IMR-90 (cell line): Measurements from ENCODE around the gene RAPSN. TPM values are rescaled to one million over a fixed set of nuclear protein-coding genes. Genes with fewer than 3 reads are reported as not detected.
A peak's percentile ranks its signal among the peaks of the same experiment; 100 is the strongest.

Experiments
- ATAC-seq: fragments of 200-7000 bp; cut with Tn5 transposase; 2 replicates; pipeline ENCODE4 v1.9.1; 2020; ENCODE audit warnings: low read depth, mild to moderate bottlenecking, moderate library complexity
- BruUV-seq: library from RNA; stranded (reverse); fragments of 400-500 nt; replicated peaks from 2 replicates; lab custom pipeline; 2021; lab: Mats Ljungman, UMichigan
- CTCF ChIA-PET: fragments of 300-600 bp; formaldehyde crosslinking; extraction: SDS; loops from one replicate; lab custom pipeline; 2021; ENCODE audit warnings: antibody characterized with exemption; lab: Yijun Ruan, JAX
- POLR2A ChIA-PET: fragments of 300-600 bp; sonication (Branson Sonifier 250); formaldehyde crosslinking; loops from one replicate; lab custom pipeline; 2022; ENCODE audit warnings: antibody characterized with exemption; ENCODE audit not compliant: unreplicated experiment; lab: Charles Lee
- DNase-seq: peaks from one replicate; pipeline ENCODE4 v3.0.0; 2013
- H2AFZ ChIP-seq: replicated peaks from 2 replicates; pipeline ENCODE3; 2013; ENCODE audit warnings: low read length, mild to moderate bottlenecking; ENCODE audit not compliant: poor library complexity
- H2AK5ac ChIP-seq: 2 replicates; pipeline ENCODE4 v1.6.1; 2013; ENCODE audit warnings: low read depth, low read length, inconsistent platforms
- H2AK9ac ChIP-seq: replicated peaks from 2 replicates; pipeline ENCODE3; 2013; ENCODE audit warnings: mild to moderate bottlenecking, low read depth, low read length, moderate library complexity; ENCODE audit not compliant: poor library complexity
- H2BK120ac ChIP-seq: 2 replicates; pipeline ENCODE4 v1.6.1; 2013; ENCODE audit warnings: low read depth, low read length, inconsistent platforms
- H2BK15ac ChIP-seq: 3 replicates; pipeline ENCODE4 v1.6.1; 2013; ENCODE audit warnings: low read depth, low read length, inconsistent platforms
- H2BK20ac ChIP-seq: 2 replicates; pipeline ENCODE4 v1.6.1; 2013; ENCODE audit warnings: low read depth, mild to moderate bottlenecking, inconsistent platforms, low read length, moderate library complexity
- H2BK5ac ChIP-seq: 2 replicates; pipeline ENCODE4 v1.6.1; 2013; ENCODE audit warnings: mild to moderate bottlenecking, low read depth, low read length, inconsistent platforms; ENCODE audit not compliant: poor library complexity, severe bottlenecking
- H3K14ac ChIP-seq: replicated peaks from 2 replicates; pipeline ENCODE4 v1.6.1; 2013; ENCODE audit warnings: low read depth, low read length, inconsistent platforms
- H3K18ac ChIP-seq: 2 replicates; pipeline ENCODE4 v1.6.1; 2013; ENCODE audit warnings: low read depth, low read length, control low read depth
- H3K23ac ChIP-seq: 2 replicates; pipeline ENCODE4 v1.6.1; 2013; ENCODE audit warnings: low read depth, low read length, inconsistent platforms
- H3K27ac ChIP-seq: 2 replicates; pipeline ENCODE4 v1.5.1; 2013; ENCODE audit warnings: mild to moderate bottlenecking, control low read depth, low read length; ENCODE audit not compliant: insufficient read depth
- H3K27me3 ChIP-seq: 2 replicates; pipeline ENCODE4 v1.6.1; 2013; ENCODE audit warnings: low read length; ENCODE audit not compliant: control insufficient read depth, insufficient read depth
- H3K36me3 ChIP-seq: 2 replicates; pipeline ENCODE4 v1.6.1; 2013; ENCODE audit warnings: low read length, mixed read lengths; ENCODE audit not compliant: control insufficient read depth, insufficient read depth
- H3K4ac ChIP-seq: 2 replicates; pipeline ENCODE4 v1.6.1; 2013; ENCODE audit warnings: low read depth, low read length, inconsistent platforms
- H3K4me1 ChIP-seq: 2 replicates; pipeline ENCODE4 v1.6.1; 2013; ENCODE audit warnings: low read length, mixed read lengths; ENCODE audit not compliant: control insufficient read depth, insufficient read depth
- H3K4me2 ChIP-seq: 2 replicates; pipeline ENCODE4 v1.6.1; 2013; ENCODE audit warnings: low read depth, mild to moderate bottlenecking, control low read depth, low read length, moderate library complexity
- H3K4me3 ChIP-seq: 2 replicates; pipeline ENCODE4 v1.5.1; 2013; ENCODE audit warnings: low read depth, mild to moderate bottlenecking, control low read depth, low read length, moderate library complexity; ENCODE audit not compliant: insufficient read depth
- H3K56ac ChIP-seq: 2 replicates; pipeline ENCODE4 v1.6.1; 2013; ENCODE audit warnings: low read length, inconsistent platforms; ENCODE audit not compliant: insufficient read depth; ENCODE audit errors: extremely low read depth
- H3K79me1 ChIP-seq, 2 experiments: 2 replicates each; pipeline ENCODE4 v1.6.1; 2013; ENCODE audit warnings: low read length in 2 of 2, inconsistent platforms in 1 of 2, low read depth in 1 of 2
- H3K9ac ChIP-seq: 2 replicates; pipeline ENCODE4 v1.6.1; 2013; ENCODE audit warnings: low read depth, low read length, control low read depth
- H3K9me1 ChIP-seq: 2 replicates; pipeline ENCODE4 v1.6.1; 2013; ENCODE audit warnings: low read length, inconsistent platforms; ENCODE audit not compliant: insufficient read depth
- H3K9me3 ChIP-seq: 2 replicates; pipeline ENCODE4 v1.6.1; 2013; ENCODE audit warnings: low read length; ENCODE audit not compliant: control insufficient read depth, insufficient read depth
- H4K20me1 ChIP-seq: 2 replicates; pipeline ENCODE4 v1.6.1; 2013; ENCODE audit warnings: low read length, inconsistent platforms; ENCODE audit not compliant: insufficient read depth
- H4K5ac ChIP-seq: 2 replicates; pipeline ENCODE4 v1.6.1; 2013; ENCODE audit warnings: mild to moderate bottlenecking, low read depth, low read length, control low read depth
- H4K8ac ChIP-seq, 2 experiments: 2 replicates each; pipeline ENCODE4 v1.6.1; 2013; ENCODE audit warnings: low read depth in 2 of 2, low read length in 2 of 2, control low read depth in 1 of 2, inconsistent platforms in 1 of 2
- H4K91ac ChIP-seq: 2 replicates; pipeline ENCODE4 v1.6.1; 2013; ENCODE audit warnings: low read depth, low read length, inconsistent platforms; ENCODE audit not compliant: insufficient read depth
- BHLHE40 ChIP-seq: fragments of 150-350 bp; IDR thresholded peaks from 2 replicates; pipeline ENCODE4 v1.6.1; 2016; ENCODE audit warnings: mild to moderate bottlenecking, low read depth, low read length
- CEBPB ChIP-seq: IDR thresholded peaks from 2 replicates; pipeline ENCODE4 v1.6.1; 2012; ENCODE audit warnings: low read depth, low read length, improper control_type of control experiment
- POLR2A ChIP-seq: IDR thresholded peaks from 2 replicates; pipeline ENCODE4 v1.6.1; 2012; ENCODE audit warnings: mild to moderate bottlenecking, low read depth, low read length
- WGBS, 2 experiments: methylation state at CpG; one replicate each; pipeline versions ENCODE4 v1.1.5 to v1.1.7; 2013; ENCODE audit warnings: missing lambda C conversion rate in 2 of 2; ENCODE audit not compliant: insufficient read length in 1 of 2; ENCODE audit errors: extremely low coverage in 2 of 2; 5-methylcytosine and 5-hydroxymethylcytosine counted together
- dilution Hi-C: fragments of 300-500 bp; cut with HindIII; formaldehyde crosslinking; loops from one replicate; pipeline ENCODE4 v1.14.3; 2018; ENCODE audit warnings: low sequenced_read_pairs; ENCODE audit not compliant: unreplicated experiment
- in situ Hi-C: fragments of 300-500 bp; cut with MboI; formaldehyde crosslinking; loops from 3 replicates; pipeline ENCODE4 v1.14.3; 2019; ENCODE audit warnings: low sequenced_read_pairs, inconsistent platforms, mixed read lengths
- intact Hi-C: fragments of 100-400 bp; cut with micrococcal nuclease; formaldehyde crosslinking; loops from 2 replicates; pipeline ENCODE4 v1.10.0; 2022
- polyA plus RNA-seq, 3 experiments: library from polyadenylated mRNA; depleted of rRNA; stranded (reverse); fragments of >200 nt; gene quantifications; 2 replicates each; pipeline ENCODE4 v1.2.3, GENCODE V29; 2012; ENCODE audit warnings: low replicate concordance in 1 of 3
- total RNA-seq: library from RNA; depleted of rRNA; stranded (reverse); fragments of >200 nt; gene quantifications from 2 replicates; pipeline ENCODE4 v1.2.3, GENCODE V29; 2012
- TF ChIP-seq, protein P1 (sequence below): fragments of 150-350 bp; IDR thresholded peaks from 2 replicates; pipeline ENCODE4 v1.6.1; 2017; ENCODE audit warnings: mild to moderate bottlenecking, antibody characterized with exemption, low read length, low read depth

Gene RAPSN
- total and polyA plus RNA-seq, 2 of the 4 experiments (the other 2 are of a cell fraction), result 0.03 TPM; not detected in 1

DNA sequence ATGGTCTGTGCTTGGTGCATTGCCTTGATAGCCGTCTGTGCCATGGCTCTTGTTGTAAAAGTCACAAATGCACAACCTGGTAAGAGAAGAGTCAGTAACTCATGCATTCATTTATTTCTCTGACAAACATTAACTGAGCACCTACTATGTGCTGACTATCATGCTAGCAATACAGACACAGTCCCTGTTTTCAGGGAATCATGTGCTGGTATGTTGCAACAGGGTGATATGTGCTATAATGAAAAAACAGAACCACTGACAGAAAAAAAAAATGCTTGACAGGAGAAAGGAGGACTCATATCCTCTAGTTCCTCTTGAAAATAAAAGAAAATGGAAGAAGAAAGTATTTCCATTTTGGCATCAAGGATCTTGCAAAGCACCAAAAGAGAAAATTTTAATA, 34.5 kb upstream of the RAPSN start:
- no peak overlapping the region for H2BK15ac ChIP-seq
- CTCF ChIA-PET, result no interaction called here
- no peak overlapping the region for H4K8ac ChIP-seq
- no peak overlapping the region for H2AK5ac ChIP-seq
- DNase-seq, result no peak
- H3K18ac ChIP-seq, result no peak overlapping the region
- dilution Hi-C loops (no loop called here), in situ Hi-C loops (loop anchor here (10.0 kb wide), 1 partner anchor 131 kb away; no protein-coding TSS in a partner anchor), intact Hi-C loops (loop anchor here (10.0 kb wide), 1 partner anchor 51 kb away; no protein-coding TSS in a partner anchor)
- no peaks in the 10 kb centered on the region for H3K9me3 ChIP-seq
- peaks cover 49% of the 10 kb centered on the region for H3K36me3 ChIP-seq
- H2BK5ac ChIP-seq, result no peak overlapping the region
- H3K27me3 ChIP-seq, result no peaks in the 10 kb centered on the region
- no peak overlapping the region for H3K14ac ChIP-seq
- H3K4me3 ChIP-seq, result no peak overlapping the region
- TF ChIP-seq BHLHE40 (no peak), CEBPB (0 out of 2 replicates have a peak, but pooled peaks have one; percentile 15), POLR2A (no peak)
- TF ChIP-seq, protein P1, sequence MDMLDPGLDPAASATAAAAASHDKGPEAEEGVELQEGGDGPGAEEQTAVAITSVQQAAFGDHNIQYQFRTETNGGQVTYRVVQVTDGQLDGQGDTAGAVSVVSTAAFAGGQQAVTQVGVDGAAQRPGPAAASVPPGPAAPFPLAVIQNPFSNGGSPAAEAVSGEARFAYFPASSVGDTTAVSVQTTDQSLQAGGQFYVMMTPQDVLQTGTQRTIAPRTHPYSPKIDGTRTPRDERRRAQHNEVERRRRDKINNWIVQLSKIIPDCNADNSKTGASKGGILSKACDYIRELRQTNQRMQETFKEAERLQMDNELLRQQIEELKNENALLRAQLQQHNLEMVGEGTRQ, result no peak
- H2BK120ac ChIP-seq, result no peak overlapping the region
- no peak overlapping the region for H2BK20ac ChIP-seq
- H3K4ac ChIP-seq, result no peak overlapping the region
- no peak overlapping the region for H3K27ac ChIP-seq
- 0 out of 2 replicates have a peak, but pooled peaks cover 6% of the 10 kb centered on the region for H3K9me1 ChIP-seq
- POLR2A ChIA-PET, result no interaction called here
- no peak overlapping the region for H2AFZ ChIP-seq
- no peak overlapping the region for H3K23ac ChIP-seq
- WGBS, 2 experiments, result no CpG with 5 or more reads among the region's 1 CpG
- H3K4me1 ChIP-seq, result peaks cover 4% of the 10 kb centered on the region; the same call in 1 of the 2 replicates
- no peak overlapping the region for H4K5ac ChIP-seq
- no peak overlapping the region for H3K4me2 ChIP-seq
- 0 out of 2 replicates have a peak, but pooled peaks cover 9% of the 10 kb centered on the region for H4K20me1 ChIP-seq
- no peak overlapping the region for H4K91ac ChIP-seq
- no peak for ATAC-seq
- H3K79me1 ChIP-seq, result peaks cover 18 to 49% of the 10 kb centered on the region in 2 experiments
- no peak overlapping the region for H3K56ac ChIP-seq
- BruUV-seq, result no TSS peak
- no peak overlapping the region for H3K9ac ChIP-seq
- H2AK9ac ChIP-seq, result no peak overlapping the region
